DMS153 treated with DMSO at 0.1 percent for 48 hours (cell line): Measurements from ENCODE around the gene TSHZ3.

Experiments
- DNase-seq: peaks from one replicate; lab custom pipeline; 2025; ENCODE audit not compliant: unreplicated experiment; lab: John Stamatoyannopoulos, UW

The TSHZ3 gene

GRCh38 chr19:31266196-31266595 is 83.0 kb downstream of the TSHZ3 start:
- no peak for DNase-seq

GRCh38 chr19:31264041-31264778 is 85.0 kb downstream of the TSHZ3 start:
- no peak for DNase-seq

GRCh38 chr19:31263328-31263727 is 85.9 kb downstream of the TSHZ3 start:
- no peak for DNase-seq

- DNase-seq = no peak
Measured at GRCh38 chr19:31262725-31263191, 86.5 kb downstream of the TSHZ3 start.

GRCh38 chr19:31261603-31262212 is 87.5 kb downstream of the TSHZ3 start:
- no peak for DNase-seq

- no peak for DNase-seq
Measured at GRCh38 chr19:31261019-31261602, 88.1 kb downstream of the TSHZ3 start.

GRCh38 chr19:31260171-31260933 is 88.9 kb downstream of the TSHZ3 start:
- no peak for DNase-seq

- DNase-seq = no peak
Measured at GRCh38 chr19:31258211-31259052, 90.8 kb downstream of the TSHZ3 start.

- DNase-seq = no peak
Measured at GRCh38 chr19:31257426-31258130, 91.7 kb downstream of the TSHZ3 start.

GRCh38 chr19:31257025-31257424 is 92.2 kb downstream of the TSHZ3 start:
- no peak for DNase-seq

GRCh38 chr19:31256593-31256960 is 92.7 kb downstream of the TSHZ3 start:
- no peak for DNase-seq

- no peak for DNase-seq
Measured at GRCh38 chr19:31255831-31256592, 93.2 kb downstream of the TSHZ3 start.

GRCh38 chr19:31255174-31255799 is 93.9 kb downstream of the TSHZ3 start:
- no peak for DNase-seq

GRCh38 chr19:31254611-31255010 is 94.6 kb downstream of the TSHZ3 start:
- DNase-seq = no peak

GRCh38 chr19:31254180-31254551 is 95.1 kb downstream of the TSHZ3 start:
- no peak for DNase-seq

GRCh38 chr19:31253526-31254179 is 95.6 kb downstream of the TSHZ3 start:
- DNase-seq = no peak

GRCh38 chr19:31252441-31252840 is 96.8 kb downstream of the TSHZ3 start:
- DNase-seq = no peak

GRCh38 chr19:31249217-31249616 is 100.0 kb downstream of the TSHZ3 start:
- DNase-seq = no peak
